ENCODE results near the gene DFFA.

- TF ChIP-seq REST (IDR thresholded peaks at IDR 0.05; ENCODE audit: insufficient read depth in 1 of 2, low read depth in 2 of 2, low read length in 2 of 2) (no peak), POLR2AphosphoS5 (IDR thresholded peaks at IDR 0.05; ENCODE audit: low read depth, low read length) (no peak), SIN3A (IDR thresholded peaks at IDR 0.05; ENCODE audit: borderline replicate concordance, insufficient read depth, low read length) (no peak), TAF1 (IDR thresholded peaks at IDR 0.05; ENCODE audit: borderline replicate concordance, insufficient read depth, low read length) (no peak)
Observed at GRCh38 chr1:10516925-10517676, 44.8 kb upstream of the DFFA start.

Data from PFSK-1 (cell line).